Caco-2 (cell line): ENCODE data around the gene NAT9. TPM values are rescaled to one million over a fixed set of nuclear protein-coding genes. Genes with fewer than 3 reads are reported as not detected.

Experiments used
- BruUV-seq: library from RNA; stranded (reverse); fragments of 400-500 nt; replicated peaks from 2 replicates; lab custom pipeline; 2021; lab: Mats Ljungman, UMichigan
- CTCF ChIA-PET: fragments of 300-600 bp; sonication (Branson Sonifier 250); formaldehyde crosslinking; loops from one replicate; lab custom pipeline; 2022; ENCODE audit warnings: antibody characterized with exemption; lab: Charles Lee
- POLR2A ChIA-PET: fragments of 300-600 bp; sonication (Branson Sonifier 250); formaldehyde crosslinking; loops from one replicate; lab custom pipeline; 2022; ENCODE audit warnings: antibody characterized with exemption; lab: Charles Lee
- DNase-seq, 2 experiments: peaks; one replicate each; pipeline versions ENCODE4 v3.0.0 to v3.0.0-alpha.2; 2020 to 2022
- H3K27me3 ChIP-seq: replicated peaks from 2 replicates; pipeline ENCODE4 v1.6.0; 2011; ENCODE audit warnings: low read length; ENCODE audit not compliant: control insufficient read depth, insufficient read depth
- H3K36me3 ChIP-seq: 2 replicates; pipeline ENCODE4 v1.5.1; 2011; ENCODE audit warnings: low read length; ENCODE audit not compliant: control insufficient read depth, insufficient read depth
- H3K4me1 ChIP-seq: fragments of 250-450 bp; sonication (Bioruptor Pico); 2 replicates; pipeline ENCODE4 v1.5.1; 2020; ENCODE audit warnings: mild to moderate bottlenecking
- H3K4me3 ChIP-seq: 2 replicates; pipeline ENCODE4 v1.5.1; 2011; ENCODE audit warnings: low read depth, mild to moderate bottlenecking, control low read depth, low read length
- H3K9me3 ChIP-seq: fragments of 250-450 bp; sonication (Bioruptor Pico); 2 replicates; pipeline ENCODE4 v1.5.1; 2020; ENCODE audit warnings: mild to moderate bottlenecking, moderate library complexity
- H3K27ac Mint-ChIP-seq: one replicate; pipeline ENCODE4 v1.8.0; 2022; ENCODE audit warnings: mixed read lengths; ENCODE audit not compliant: unreplicated experiment
- H3K27me3 Mint-ChIP-seq: one replicate; pipeline ENCODE4 v1.8.0; 2022; ENCODE audit warnings: mixed read lengths; ENCODE audit not compliant: insufficient read depth, unreplicated experiment
- H3K36me3 Mint-ChIP-seq: one replicate; pipeline ENCODE4 v1.8.0; 2022; ENCODE audit warnings: mild to moderate bottlenecking, mixed read lengths; ENCODE audit not compliant: insufficient read depth, unreplicated experiment
- H3K4me1 Mint-ChIP-seq: one replicate; pipeline ENCODE4 v1.8.0; 2022; ENCODE audit warnings: low read depth, mixed read lengths; ENCODE audit not compliant: unreplicated experiment
- H3K4me3 Mint-ChIP-seq: one replicate; pipeline ENCODE4 v1.8.0; 2022; ENCODE audit warnings: mild to moderate bottlenecking, moderate library complexity, mixed read lengths; ENCODE audit not compliant: unreplicated experiment
- H3K9me3 Mint-ChIP-seq: one replicate; pipeline ENCODE4 v1.8.0; 2022; ENCODE audit warnings: mixed read lengths; ENCODE audit not compliant: unreplicated experiment
- intact Hi-C: fragments of 100-400 bp; cut with micrococcal nuclease; formaldehyde crosslinking; loops from one replicate; pipeline ENCODE4 v1.10.0; 2022; ENCODE audit not compliant: unreplicated experiment
- total RNA-seq: library from RNA; stranded (reverse); gene quantifications from 2 replicates; pipeline ENCODE4 v1.2.3, GENCODE V29; 2022
- TF ChIP-seq, protein P1 (sequence below), 2 experiments: fragments of 200-600 bp in 1 of 2; IDR thresholded peaks; 1 replicate in 1 of 2; 2 replicates in 1 of 2; pipeline versions ENCODE4 v1.5.1 to v1.8.0; 2011 to 2022; ENCODE audit warnings: antibody characterized with exemption in 1 of 2, control low read depth in 1 of 2, inconsistent platforms in 1 of 2, low read depth in 1 of 2, low read length in 1 of 2, mild to moderate bottlenecking in 1 of 2, moderate library complexity in 1 of 2; ENCODE audit not compliant: insufficient read depth in 1 of 2, severe bottlenecking in 1 of 2, unreplicated experiment in 1 of 2

The NAT9 gene
- total RNA-seq, 1 experiment from 2014 or later = 84.5 TPM

DNA sequence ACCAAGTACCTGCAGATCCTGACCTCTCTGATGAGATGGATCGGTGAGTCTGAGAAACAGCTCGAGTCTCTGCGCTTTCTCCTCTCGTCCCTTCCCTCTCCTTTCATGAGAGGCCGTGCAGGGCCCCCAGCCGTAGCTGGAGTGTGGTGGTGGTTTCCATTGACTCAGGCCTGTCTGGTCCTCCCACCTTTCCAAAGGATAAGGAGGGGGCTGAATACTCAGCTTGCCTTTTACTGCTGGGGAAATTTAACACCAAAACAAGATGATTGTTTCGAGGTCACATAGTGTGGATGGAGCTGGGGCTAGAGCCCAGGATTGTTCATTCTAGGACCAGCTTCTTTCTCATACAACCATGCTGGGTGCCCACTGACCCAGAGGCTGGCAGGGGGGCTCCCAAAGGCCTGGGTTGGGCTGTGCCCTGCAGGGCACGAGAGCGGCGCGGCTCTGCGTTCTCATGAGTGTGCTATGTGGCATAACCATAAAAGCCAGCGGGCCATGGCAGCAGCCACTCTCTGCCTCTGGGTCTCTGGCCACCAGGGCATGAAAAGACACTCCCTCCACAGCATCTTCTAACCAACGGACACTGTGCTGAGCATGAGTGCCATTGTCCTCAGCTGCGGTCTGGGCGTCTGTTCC lies 43.8 kb upstream of the NAT9 start:
- intact Hi-C loops = no loop called here
- H3K27ac Mint-ChIP-seq = no peak overlapping the region
- no peaks in the 10 kb centered on the region for H3K9me3 Mint-ChIP-seq
- no peak for DNase-seq
- POLR2A ChIA-PET = no interaction called here
- Histone ChIP-seq H3K4me1 (no peaks in the 10 kb centered on the region), H3K36me3 (no peaks in the 10 kb centered on the region), H3K9me3 (no peaks in the 10 kb centered on the region), H3K27me3 (no peaks in the 10 kb centered on the region), H3K4me3 (no peak overlapping the region)
- H3K36me3 Mint-ChIP-seq = no peaks in the 10 kb centered on the region
- H3K4me3 Mint-ChIP-seq = no peak overlapping the region
- no peaks in the 10 kb centered on the region for H3K27me3 Mint-ChIP-seq
- TF ChIP-seq, protein P1, sequence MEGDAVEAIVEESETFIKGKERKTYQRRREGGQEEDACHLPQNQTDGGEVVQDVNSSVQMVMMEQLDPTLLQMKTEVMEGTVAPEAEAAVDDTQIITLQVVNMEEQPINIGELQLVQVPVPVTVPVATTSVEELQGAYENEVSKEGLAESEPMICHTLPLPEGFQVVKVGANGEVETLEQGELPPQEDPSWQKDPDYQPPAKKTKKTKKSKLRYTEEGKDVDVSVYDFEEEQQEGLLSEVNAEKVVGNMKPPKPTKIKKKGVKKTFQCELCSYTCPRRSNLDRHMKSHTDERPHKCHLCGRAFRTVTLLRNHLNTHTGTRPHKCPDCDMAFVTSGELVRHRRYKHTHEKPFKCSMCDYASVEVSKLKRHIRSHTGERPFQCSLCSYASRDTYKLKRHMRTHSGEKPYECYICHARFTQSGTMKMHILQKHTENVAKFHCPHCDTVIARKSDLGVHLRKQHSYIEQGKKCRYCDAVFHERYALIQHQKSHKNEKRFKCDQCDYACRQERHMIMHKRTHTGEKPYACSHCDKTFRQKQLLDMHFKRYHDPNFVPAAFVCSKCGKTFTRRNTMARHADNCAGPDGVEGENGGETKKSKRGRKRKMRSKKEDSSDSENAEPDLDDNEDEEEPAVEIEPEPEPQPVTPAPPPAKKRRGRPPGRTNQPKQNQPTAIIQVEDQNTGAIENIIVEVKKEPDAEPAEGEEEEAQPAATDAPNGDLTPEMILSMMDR (IDR thresholded peaks at IDR 0.05; ENCODE audit: insufficient read depth in 1 of 2, low read depth in 1 of 2, low read length in 1 of 2, severe bottlenecking in 1 of 2, unreplicated experiment in 1 of 2) = no peak
- CTCF ChIA-PET = no interaction called here
- no peaks in the 10 kb centered on the region for H3K4me1 Mint-ChIP-seq
- BruUV-seq = no TSS peak

DNA sequence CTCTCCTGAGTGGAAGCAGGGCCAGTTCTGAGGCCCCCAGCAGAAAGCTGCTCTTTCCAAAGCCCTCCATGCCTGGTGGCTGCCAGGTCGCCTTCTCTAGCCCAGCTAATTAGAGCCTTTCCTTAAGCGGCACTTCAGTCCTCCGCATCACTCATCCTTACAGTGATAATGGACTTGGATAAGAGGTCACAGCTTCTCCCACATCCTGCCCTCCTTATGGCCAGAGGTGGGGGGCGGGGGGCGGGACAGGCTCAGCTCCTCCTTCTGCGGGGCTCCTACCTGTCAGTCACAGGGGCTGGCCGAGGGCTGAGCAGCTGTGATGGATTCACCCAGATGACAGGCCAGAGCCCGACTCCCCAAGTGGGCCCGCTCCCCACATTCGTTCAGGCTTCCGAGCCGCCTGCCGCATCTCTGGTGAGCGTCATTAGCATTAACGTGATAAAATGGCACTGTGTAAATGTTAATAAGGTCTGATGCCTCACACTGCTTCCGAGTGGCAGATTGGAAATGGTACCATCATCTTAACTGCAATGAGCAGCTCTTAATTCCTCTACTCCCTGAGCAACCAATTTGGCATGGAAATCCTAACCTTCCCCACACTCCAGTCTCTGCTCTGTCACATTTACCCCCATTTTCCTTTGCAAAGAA lies 42.3 kb upstream of the NAT9 start:
- no TSS peak for BruUV-seq
- H3K36me3 Mint-ChIP-seq = no peaks in the 10 kb centered on the region
- no peak overlapping the region for H3K27ac Mint-ChIP-seq
- H3K27me3 Mint-ChIP-seq = no peaks in the 10 kb centered on the region
- intact Hi-C loops = no loop called here
- no peaks in the 10 kb centered on the region for H3K9me3 Mint-ChIP-seq
- Histone ChIP-seq H3K9me3 (no peaks in the 10 kb centered on the region), H3K36me3 (no peaks in the 10 kb centered on the region), H3K4me3 (no peak overlapping the region), H3K4me1 (no peaks in the 10 kb centered on the region), H3K27me3 (no peaks in the 10 kb centered on the region)
- no peak for DNase-seq
- TF ChIP-seq, protein P1 (IDR thresholded peaks at IDR 0.05; ENCODE audit: insufficient read depth in 1 of 2, low read depth in 1 of 2, low read length in 1 of 2, severe bottlenecking in 1 of 2, unreplicated experiment in 1 of 2) = no peak
- ChIA-PET POLR2A (no interaction called here), CTCF (no interaction called here)
- H3K4me3 Mint-ChIP-seq = no peak overlapping the region
- no peaks in the 10 kb centered on the region for H3K4me1 Mint-ChIP-seq

DNA sequence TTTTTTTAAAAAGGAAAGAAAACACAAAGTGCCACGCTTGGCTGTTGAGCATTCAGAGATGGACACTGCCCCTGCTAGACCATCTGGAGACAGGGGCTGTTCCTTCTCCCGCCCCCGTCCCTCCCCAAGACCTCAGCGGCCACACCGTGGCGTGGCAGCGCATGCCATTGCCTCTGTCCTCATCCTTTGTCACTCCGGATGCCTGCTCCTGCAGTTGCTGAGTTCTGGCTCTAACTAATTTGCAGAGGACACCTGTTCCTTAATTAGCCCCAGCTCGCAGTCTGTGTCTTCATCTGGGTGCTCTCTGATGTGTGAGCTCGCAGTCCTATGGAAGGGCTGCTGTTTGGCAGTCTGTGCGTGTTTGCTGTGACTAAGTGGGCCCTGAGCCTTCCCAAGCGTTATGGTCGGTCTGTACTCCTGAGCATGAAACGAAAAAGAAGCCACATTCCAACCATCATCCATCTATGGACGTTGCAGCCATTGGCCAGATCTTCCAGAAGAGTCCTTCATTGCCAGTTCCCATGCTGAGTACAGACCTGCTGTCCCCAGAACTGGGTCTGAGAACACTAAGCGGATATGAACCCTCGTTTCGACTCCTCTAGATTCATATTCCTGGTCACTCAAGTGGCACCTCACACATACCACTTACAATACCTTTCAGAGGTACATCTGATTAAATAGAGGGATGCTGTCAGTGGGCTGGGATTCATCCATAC lies 40.9 kb upstream of the NAT9 start:
- no peak for DNase-seq
- Histone ChIP-seq H3K4me1 (no peaks in the 10 kb centered on the region), H3K36me3 (no peaks in the 10 kb centered on the region), H3K4me3 (no peak overlapping the region), H3K27me3 (no peaks in the 10 kb centered on the region), H3K9me3 (no peaks in the 10 kb centered on the region)
- Mint-ChIP-seq H3K27me3 (no peaks in the 10 kb centered on the region), H3K27ac (no peak overlapping the region), H3K9me3 (no peaks in the 10 kb centered on the region), H3K36me3 (no peaks in the 10 kb centered on the region), H3K4me3 (no peak overlapping the region), H3K4me1 (no peaks in the 10 kb centered on the region)
- ChIA-PET POLR2A (no interaction called here), CTCF (interaction anchor here (0.7 kb wide), 1 partner anchor 11 kb away, joined by 3 read pairs; no protein-coding TSS in a partner anchor)
- BruUV-seq = no TSS peak
- intact Hi-C loops = no loop called here
- TF ChIP-seq, protein P1 (IDR thresholded peaks at IDR 0.05; ENCODE audit: insufficient read depth in 1 of 2, low read depth in 1 of 2, low read length in 1 of 2, severe bottlenecking in 1 of 2, unreplicated experiment in 1 of 2) = no peak
